Activated B cell treated with CpG ODN at 0.5 μM for 24 hours (primary cell): ENCODE measurements around the gene NOXRED1. TPM values are rescaled to one million over a fixed set of nuclear protein-coding genes. Genes with fewer than 3 reads are reported as not detected.

ENCODE experiments used
- ATAC-seq: fragments of 200-7000 bp; cut with Tn5 transposase; one replicate; pipeline ENCODE4 v1.10.0; 2021; ENCODE audit warnings: low read depth, mild to moderate bottlenecking, moderate library complexity
- CTCF ChIA-PET: fragments of 350-600 bp; sonication (Branson Sonifier 250); formaldehyde crosslinking; loops from one replicate; lab custom pipeline; 2021; ENCODE audit warnings: antibody characterized with exemption; lab: Charles Lee
- POLR2A ChIA-PET: fragments of 350-600 bp; sonication (Branson Sonifier 250); formaldehyde crosslinking; loops from one replicate; lab custom pipeline; 2021; ENCODE audit warnings: antibody characterized with exemption; lab: Charles Lee
- DNase-seq: peaks from one replicate; pipeline ENCODE4 v3.0.0; 2022
- H3K27ac Mint-ChIP-seq: one replicate; pipeline ENCODE4 v1.8.0; 2020; ENCODE audit warnings: mixed read lengths
- H3K27me3 Mint-ChIP-seq: one replicate; pipeline ENCODE4 v1.8.0; 2021; ENCODE audit warnings: mixed read lengths
- H3K36me3 Mint-ChIP-seq: one replicate; pipeline ENCODE4 v1.8.0; 2021; ENCODE audit warnings: low read depth, mixed read lengths
- H3K4me1 Mint-ChIP-seq: one replicate; pipeline ENCODE4 v1.8.0; 2021; ENCODE audit warnings: mixed read lengths
- H3K4me3 Mint-ChIP-seq: one replicate; pipeline ENCODE4 v1.8.0; 2020; ENCODE audit warnings: mild to moderate bottlenecking, mixed read lengths
- H3K9me3 Mint-ChIP-seq: one replicate; pipeline ENCODE4 v1.8.0; 2020; ENCODE audit warnings: mixed read lengths
- CTCF ChIP-seq: fragments of 200-600 bp; IDR thresholded peaks from one replicate; pipeline ENCODE4 v1.8.0; 2022; ENCODE audit warnings: antibody characterized with exemption, mild to moderate bottlenecking
- intact Hi-C: fragments of 100-400 bp; cut with micrococcal nuclease; formaldehyde crosslinking; loops from one replicate; pipeline ENCODE4 v1.15.1; 2024
- total RNA-seq: library from RNA; stranded (reverse); gene quantifications from 2 replicates; pipeline ENCODE4 v1.2.3, GENCODE V29; 2022

Gene NOXRED1
- total RNA-seq, 1 donor from 2014 or later: 1.0 TPM

- H3K9me3 Mint-ChIP-seq: no peaks in the 10 kb centered on the region
- no peak for ATAC-seq
- intact Hi-C loops: no loop called here
- no peaks in the 10 kb centered on the region for H3K4me1 Mint-ChIP-seq
- H3K36me3 Mint-ChIP-seq: no peaks in the 10 kb centered on the region
- no peak for TF ChIP-seq CTCF
- CTCF ChIA-PET: no interaction called here
- no peaks in the 10 kb centered on the region for H3K27me3 Mint-ChIP-seq
- DNase-seq: no peak
- no peak overlapping the region for H3K4me3 Mint-ChIP-seq
- H3K27ac Mint-ChIP-seq: no peak overlapping the region
- POLR2A ChIA-PET: interaction anchor here (0.8 kb wide), 1 partner anchor 79 kb away, joined by 3 read pairs; no protein-coding TSS in a partner anchor
Observed at GRCh38 chr14:77400216-77400615, 23.1 kb downstream of the NOXRED1 start.

- H3K36me3 Mint-ChIP-seq: no peaks in the 10 kb centered on the region
- H3K27ac Mint-ChIP-seq: no peak overlapping the region
- H3K4me3 Mint-ChIP-seq: no peak overlapping the region
- DNase-seq (no peak), ATAC-seq (no peak)
- TF ChIP-seq CTCF: no peak
- ChIA-PET POLR2A (no interaction called here), CTCF (no interaction called here)
- H3K27me3 Mint-ChIP-seq: no peaks in the 10 kb centered on the region
- no peaks in the 10 kb centered on the region for H3K4me1 Mint-ChIP-seq
- H3K9me3 Mint-ChIP-seq: no peaks in the 10 kb centered on the region
- intact Hi-C loops: no loop called here
Observed at GRCh38 chr14:77390188-77390587, 33.1 kb downstream of the NOXRED1 start.

DNA sequence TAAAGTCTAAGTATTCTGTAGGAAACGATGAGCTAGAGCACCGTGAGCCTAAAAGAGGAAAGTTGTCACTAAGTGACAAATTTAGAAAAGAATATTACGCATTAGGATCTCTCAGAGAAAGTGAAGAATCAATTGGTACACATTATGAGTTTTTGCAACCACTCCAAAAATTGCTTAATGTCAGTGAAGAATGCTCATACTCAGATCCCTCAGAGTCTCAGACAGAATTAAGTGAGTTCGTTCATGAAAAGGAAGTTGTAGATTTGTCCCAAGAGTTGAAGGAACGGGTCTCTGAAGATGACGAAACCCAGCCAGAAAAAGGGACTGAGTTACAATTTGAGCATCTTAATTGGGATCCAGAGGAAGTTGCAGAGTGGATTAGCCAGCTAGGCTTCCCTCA lies 44.6 kb downstream of the NOXRED1 start:
- intact Hi-C loops: loop anchor here (5.0 kb wide), 5 partner anchors 196 to 566 kb away; partner anchors contain the start of genes ANGEL1, CIPC, IRF2BPL and SNW1
- no peaks in the 10 kb centered on the region for H3K27me3 Mint-ChIP-seq
- H3K4me1 Mint-ChIP-seq: peaks cover 23% of the 10 kb centered on the region
- ATAC-seq: no peak
- H3K27ac Mint-ChIP-seq: no peak overlapping the region
- no peak overlapping the region for H3K4me3 Mint-ChIP-seq
- ChIA-PET CTCF (no interaction called here), POLR2A (no interaction called here)
- DNase-seq: no peak
- peaks cover 6% of the 10 kb centered on the region for H3K36me3 Mint-ChIP-seq
- TF ChIP-seq CTCF: no peak
- H3K9me3 Mint-ChIP-seq: peaks cover 3% of the 10 kb centered on the region

DNA sequence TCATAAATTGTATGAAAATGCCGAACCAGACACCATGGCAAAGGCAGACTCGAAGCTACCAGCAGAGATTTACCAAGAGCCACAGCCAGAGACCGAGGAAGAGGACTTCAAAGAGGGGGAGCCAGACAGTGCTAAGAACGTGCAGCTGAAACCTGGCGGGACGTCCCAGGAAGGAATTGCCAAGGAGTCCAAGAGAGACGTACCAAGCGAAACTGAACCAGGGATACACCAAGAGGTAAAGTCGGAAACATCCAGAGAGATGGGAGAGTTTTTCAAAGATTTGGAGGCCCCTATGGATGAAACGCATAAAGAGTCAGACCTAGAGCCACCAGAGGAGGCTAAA lies 45.9 kb downstream of the NOXRED1 start:
- no peak overlapping the region for H3K27ac Mint-ChIP-seq
- TF ChIP-seq CTCF: no peak
- peaks cover 6% of the 10 kb centered on the region for H3K36me3 Mint-ChIP-seq
- ChIA-PET CTCF (interaction anchor here (1.0 to 1.5 kb wide), 6 partner anchors 13 to 63 kb away, joined by 3 to 10 read pairs (median 4); partner anchors contain the start of genes GSTZ1 and POMT2), POLR2A (interaction anchor here (0.6 to 7.4 kb wide), 14 partner anchors 10 to 490 kb away, joined by 3 to 96 read pairs (median 4); partner anchors contain the start of genes AHSA1, GSTZ1, POMT2 and SNW1)
- no peak overlapping the region for H3K4me3 Mint-ChIP-seq
- H3K4me1 Mint-ChIP-seq: peaks cover 34% of the 10 kb centered on the region
- intact Hi-C loops: loop anchor here (1.0 to 5.0 kb wide), 9 partner anchors 29 to 565 kb away; partner anchors contain the start of genes ANGEL1, CIPC, GSTZ1 and IRF2BPL
- ATAC-seq (no peak), DNase-seq (no peak)
- H3K27me3 Mint-ChIP-seq: no peaks in the 10 kb centered on the region
- peaks cover 3% of the 10 kb centered on the region for H3K9me3 Mint-ChIP-seq

- ATAC-seq: peak; percentile 89
- CTCF ChIA-PET: interaction anchor here (1.0 to 1.5 kb wide), 6 partner anchors 13 to 63 kb away, joined by 3 to 10 read pairs (median 4); partner anchors contain the start of genes GSTZ1 and POMT2
- POLR2A ChIA-PET: interaction anchor here (0.6 to 7.4 kb wide), 16 partner anchors 9 to 490 kb away, joined by 3 to 96 read pairs (median 4); partner anchors contain the start of genes AHSA1, GSTZ1, POMT2 and SNW1
Observed at GRCh38 chr14:77376771-77377501, 46.4 kb downstream of the NOXRED1 start, which contains the start of the genes SAMD15 and TMED8. Gene SAMD15, plus strand, starts transcription at chr14:77377379. Its CDS starts 40 bp downstream, at chr14:77377419. Gene TMED8, minus strand, starts transcription at chr14:77377094. Its CDS starts 41 bp downstream, at chr14:77377053.

More at GRCh38 chr14:77376771-77377501, 46.4 kb downstream of the NOXRED1 start, which contains the start of the genes SAMD15 and TMED8:
- peaks cover 3% of the 10 kb centered on the region for H3K9me3 Mint-ChIP-seq
- intact Hi-C loops: loop anchor here (1.0 to 5.0 kb wide), 10 partner anchors 29 to 565 kb away; partner anchors contain the start of genes ANGEL1, CIPC, GSTZ1 and IRF2BPL
- H3K27ac Mint-ChIP-seq: peak within 1 kb of the TSS; percentile 93
- peaks cover 39% of the 10 kb centered on the region for H3K4me1 Mint-ChIP-seq
- H3K27me3 Mint-ChIP-seq: no peaks in the 10 kb centered on the region
- H3K36me3 Mint-ChIP-seq: peaks cover 6% of the 10 kb centered on the region
- peak; percentile 85 for DNase-seq
- no peak for TF ChIP-seq CTCF
- peak within 1 kb of the TSS; percentile 93 for H3K4me3 Mint-ChIP-seq
